MM.1S (cell line): ENCODE results near the gene ECE1.

Experiments
- DNase-seq: peaks from one replicate; pipeline ENCODE4 v3.0.0-alpha.2; 2015
- H2AFZ ChIP-seq: fragments of 300-600 bp; sonication (generic); 2 replicates; pipeline ENCODE4 v1.6.0; 2016; ENCODE audit warnings: antibody characterized with exemption, low read length
- H3F3A ChIP-seq: fragments of 300-600 bp; sonication (generic); 2 replicates; pipeline ENCODE4 v1.6.1; 2016; ENCODE audit warnings: mild to moderate bottlenecking, antibody characterized with exemption, low read length, moderate library complexity, mixed read lengths; ENCODE audit not compliant: insufficient read depth
- H3K27ac ChIP-seq: fragments of 300-600 bp; sonication (generic); 2 replicates; pipeline ENCODE4 v1.5.1; 2016; ENCODE audit warnings: mild to moderate bottlenecking, low read length
- H3K27me3 ChIP-seq: fragments of 300-600 bp; sonication (generic); replicated peaks from 2 replicates; pipeline ENCODE4 v1.6.0; 2016; ENCODE audit warnings: low read length; ENCODE audit not compliant: insufficient read depth
- H3K36me3 ChIP-seq: fragments of 300-600 bp; sonication (generic); replicated peaks from 2 replicates; pipeline ENCODE4 v1.6.1; 2016; ENCODE audit warnings: mild to moderate bottlenecking, low read length, mixed read lengths; ENCODE audit not compliant: insufficient read depth
- H3K4me1 ChIP-seq: fragments of 300-600 bp; sonication (generic); 2 replicates; pipeline ENCODE4 v1.6.1; 2016; ENCODE audit warnings: low read length, mixed read lengths
- H3K4me2 ChIP-seq: fragments of 300-600 bp; sonication (generic); 2 replicates; pipeline ENCODE4 v1.6.0; 2016; ENCODE audit warnings: low read depth, low read length
- H3K4me3 ChIP-seq: fragments of 300-600 bp; sonication (generic); 2 replicates; pipeline ENCODE4 v1.5.1; 2016; ENCODE audit warnings: low read length, mixed read lengths
- H3K79me2 ChIP-seq: fragments of 300-600 bp; sonication (generic); 2 replicates; pipeline ENCODE4 v1.6.1; 2016; ENCODE audit warnings: mixed run types, low read length, mixed read lengths
- H3K9ac ChIP-seq: fragments of 300-600 bp; sonication (generic); 2 replicates; pipeline ENCODE4 v1.6.1; 2016; ENCODE audit warnings: low read length, mixed read lengths
- H3K9me2 ChIP-seq: fragments of 300-600 bp; sonication (generic); replicated peaks from 2 replicates; pipeline ENCODE4 v1.6.1; 2016; ENCODE audit warnings: mild to moderate bottlenecking, low read length, mixed read lengths; ENCODE audit not compliant: insufficient read depth
- H3K9me3 ChIP-seq: fragments of 300-600 bp; sonication (generic); replicated peaks from 2 replicates; pipeline ENCODE4 v1.6.1; 2016; ENCODE audit warnings: mild to moderate bottlenecking, low read length, mixed read lengths; ENCODE audit not compliant: insufficient read depth
- H4K20me1 ChIP-seq: fragments of 300-600 bp; sonication (generic); 2 replicates; pipeline ENCODE4 v1.6.1; 2016; ENCODE audit warnings: mild to moderate bottlenecking, low read length, moderate library complexity, mixed read lengths; ENCODE audit not compliant: insufficient read depth
- EZH2 ChIP-seq: fragments of 300-600 bp; sonication (generic); optimal IDR thresholded peaks from 2 replicates; pipeline ENCODE3; 2017; ENCODE audit warnings: low read depth, mild to moderate bottlenecking, antibody characterized with exemption, low read length, mixed read lengths
- EZH2phosphoT487 ChIP-seq: fragments of 300-600 bp; sonication (generic); IDR thresholded peaks from 2 replicates; pipeline ENCODE4 v1.6.1; 2018; ENCODE audit warnings: antibody characterized with exemption, low read length
- TF ChIP-seq, protein P1 (sequence below): fragments of 300-600 bp; sonication (generic); IDR thresholded peaks from 2 replicates; pipeline ENCODE4 v1.5.1; 2016; ENCODE audit warnings: antibody characterized with exemption, low read length, mixed read lengths

Gene ECE1

GRCh38 chr1:21244986-21245687 lies 45.1 kb downstream of the ECE1 start:
- Histone ChIP-seq H3K4me1 (no peaks in the 10 kb centered on the region), H3K36me3 (no peaks in the 10 kb centered on the region)

GRCh38 chr1:21244154-21244553 lies 46.1 kb downstream of the ECE1 start:
- no peaks in the 10 kb centered on the region for H3K9me2 ChIP-seq
- H3K4me1 ChIP-seq = no peaks in the 10 kb centered on the region
- no peak overlapping the region for H3K27ac ChIP-seq
- H3K9ac ChIP-seq = no peak overlapping the region
- no peaks in the 10 kb centered on the region for H3F3A ChIP-seq
- no peaks in the 10 kb centered on the region for H3K79me2 ChIP-seq
- TF ChIP-seq EZH2 = no peak
- TF ChIP-seq EZH2phosphoT487 = no peak
- TF ChIP-seq, protein P1, sequence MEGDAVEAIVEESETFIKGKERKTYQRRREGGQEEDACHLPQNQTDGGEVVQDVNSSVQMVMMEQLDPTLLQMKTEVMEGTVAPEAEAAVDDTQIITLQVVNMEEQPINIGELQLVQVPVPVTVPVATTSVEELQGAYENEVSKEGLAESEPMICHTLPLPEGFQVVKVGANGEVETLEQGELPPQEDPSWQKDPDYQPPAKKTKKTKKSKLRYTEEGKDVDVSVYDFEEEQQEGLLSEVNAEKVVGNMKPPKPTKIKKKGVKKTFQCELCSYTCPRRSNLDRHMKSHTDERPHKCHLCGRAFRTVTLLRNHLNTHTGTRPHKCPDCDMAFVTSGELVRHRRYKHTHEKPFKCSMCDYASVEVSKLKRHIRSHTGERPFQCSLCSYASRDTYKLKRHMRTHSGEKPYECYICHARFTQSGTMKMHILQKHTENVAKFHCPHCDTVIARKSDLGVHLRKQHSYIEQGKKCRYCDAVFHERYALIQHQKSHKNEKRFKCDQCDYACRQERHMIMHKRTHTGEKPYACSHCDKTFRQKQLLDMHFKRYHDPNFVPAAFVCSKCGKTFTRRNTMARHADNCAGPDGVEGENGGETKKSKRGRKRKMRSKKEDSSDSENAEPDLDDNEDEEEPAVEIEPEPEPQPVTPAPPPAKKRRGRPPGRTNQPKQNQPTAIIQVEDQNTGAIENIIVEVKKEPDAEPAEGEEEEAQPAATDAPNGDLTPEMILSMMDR = no peak
- no peaks in the 10 kb centered on the region for H3K36me3 ChIP-seq
- H4K20me1 ChIP-seq = no peaks in the 10 kb centered on the region
- no peak overlapping the region for H3K4me3 ChIP-seq
- no peak overlapping the region for H3K4me2 ChIP-seq
- H3K9me3 ChIP-seq = no peaks in the 10 kb centered on the region
- no peak overlapping the region for H2AFZ ChIP-seq
- DNase-seq = no peak
- no peaks in the 10 kb centered on the region for H3K27me3 ChIP-seq

More at GRCh38 chr1:21244986-21245687, 45.1 kb downstream of the ECE1 start:
- Histone ChIP-seq H3K27ac (no peak overlapping the region), H3K4me3 (no peak overlapping the region), H3K4me2 (no peak overlapping the region), H3K9me3 (no peaks in the 10 kb centered on the region), H2AFZ (no peak overlapping the region), H3K9ac (no peak overlapping the region), H3K27me3 (no peaks in the 10 kb centered on the region), H3K9me2 (no peaks in the 10 kb centered on the region), H3F3A (no peaks in the 10 kb centered on the region), H4K20me1 (no peaks in the 10 kb centered on the region), H3K79me2 (no peaks in the 10 kb centered on the region)
- no peak for TF ChIP-seq EZH2
- TF ChIP-seq, protein P1 = peak; percentile 50
- DNase-seq = no peak

DNA sequence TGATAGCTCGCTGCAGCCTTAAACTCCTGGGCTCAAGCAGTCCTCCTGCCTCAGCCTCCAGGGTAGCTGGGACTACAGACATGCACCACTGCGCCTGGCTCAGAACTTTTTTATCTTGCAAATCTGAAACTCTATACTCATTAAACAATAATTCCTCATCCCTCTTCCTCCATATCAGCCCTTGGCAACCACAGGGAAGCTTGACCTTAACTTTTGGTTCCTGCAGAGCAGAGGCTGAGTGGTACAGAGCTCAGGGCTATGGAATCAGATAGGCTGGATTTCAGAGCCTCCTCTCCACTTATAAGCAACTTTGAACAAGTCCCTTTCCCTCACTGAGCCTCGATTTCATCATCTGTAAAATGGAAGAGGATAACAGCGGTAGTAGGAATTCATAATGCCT lies 47.4 kb downstream of the ECE1 start:
- TF ChIP-seq EZH2 (no peak), EZH2phosphoT487 (no peak)
- TF ChIP-seq, protein P1 = no peak
- H3K4me3 ChIP-seq = no peak overlapping the region
- DNase-seq = no peak
- H3K9me3 ChIP-seq = no peaks in the 10 kb centered on the region
- no peaks in the 10 kb centered on the region for H3K27me3 ChIP-seq
- H3K27ac ChIP-seq = no peak overlapping the region
- H3K4me1 ChIP-seq = no peaks in the 10 kb centered on the region
- H4K20me1 ChIP-seq = no peaks in the 10 kb centered on the region
- no peak overlapping the region for H3K9ac ChIP-seq
- no peaks in the 10 kb centered on the region for H3K36me3 ChIP-seq
- H3F3A ChIP-seq = no peaks in the 10 kb centered on the region
- no peak overlapping the region for H3K4me2 ChIP-seq
- no peak overlapping the region for H2AFZ ChIP-seq
- H3K79me2 ChIP-seq = no peaks in the 10 kb centered on the region
- no peaks in the 10 kb centered on the region for H3K9me2 ChIP-seq
